ENCODE results near the gene PTPRK. TPM values are rescaled to one million over a fixed set of nuclear protein-coding genes. Genes with fewer than 3 reads are reported as not detected.

Gene PTPRK
- total RNA-seq, 1 experiment from 2014 or later, result 31.9 TPM

DNA sequence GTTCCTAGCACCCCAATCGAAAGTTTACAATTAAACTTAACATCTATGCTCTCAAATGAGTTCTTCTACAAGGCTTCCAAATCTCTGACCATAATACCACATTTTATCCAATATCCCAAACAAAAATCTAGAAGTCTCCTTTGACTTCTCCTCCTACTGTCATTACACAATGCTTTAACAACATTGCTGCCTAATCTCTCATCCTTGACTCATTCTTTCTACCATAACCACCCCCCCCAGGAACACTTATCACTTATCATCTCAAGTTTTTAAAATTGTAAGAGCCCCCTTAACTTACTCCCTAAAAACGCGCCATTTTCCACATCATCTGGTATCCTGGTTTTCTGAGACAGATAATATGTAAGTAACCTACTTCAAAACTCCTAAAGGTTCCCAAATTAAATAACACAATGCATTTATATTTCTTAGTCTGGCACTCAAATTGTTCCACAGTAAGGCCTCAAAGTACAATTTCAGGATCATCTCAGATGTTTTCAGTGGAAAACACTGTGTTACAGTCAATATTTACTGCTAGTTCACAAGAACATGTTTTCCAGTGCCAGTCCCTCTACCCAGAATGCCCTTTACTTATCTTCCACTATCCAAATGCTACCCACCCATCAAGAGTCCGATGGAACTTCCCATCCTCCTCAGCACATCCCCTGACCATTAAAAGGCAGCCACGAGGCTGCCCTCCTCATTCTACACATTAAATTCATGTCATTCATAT is 311.4 kb downstream of the PTPRK start:
- DNase-seq (ENCODE audit: low read depth in 1 of 2, low spot score in 2 of 2), result peak in 1 of 2 experiments; percentile 27
- Histone ChIP-seq H3K4me3 (no peak overlapping the region), H3K9me3 (replicated peaks) (no peaks in the 10 kb centered on the region), H3K27ac (peak overlapping the region; percentile 50), H3K27me3 (replicated peaks) (no peaks in the 10 kb centered on the region; the same call in 1 of the 2 replicates), H3K36me3 (no peaks in the 10 kb centered on the region), H3K4me1 (replicated peaks) (peaks cover 26% of the 10 kb centered on the region)

DNA sequence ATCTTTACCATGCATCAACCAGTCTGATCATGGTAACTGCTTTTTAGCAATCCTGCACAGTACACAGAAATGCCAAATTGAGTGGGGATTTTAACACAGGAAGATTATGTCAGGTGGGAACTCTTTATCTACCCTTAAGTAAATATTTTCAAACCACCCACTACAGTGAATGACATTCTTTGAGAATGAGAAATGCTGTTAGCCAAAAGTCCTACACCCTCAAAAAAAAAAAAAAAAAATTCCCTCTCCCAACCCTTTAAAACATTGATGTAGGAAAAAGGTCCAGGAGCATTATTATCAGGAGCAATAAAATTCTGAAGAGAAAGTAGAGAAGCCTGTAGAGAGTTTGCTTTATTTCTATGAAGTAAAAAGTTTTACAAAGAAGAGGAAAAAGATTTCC is 312.3 kb downstream of the PTPRK start:
- Histone ChIP-seq H3K4me1 (replicated peaks) (peaks cover 26% of the 10 kb centered on the region), H3K36me3 (no peaks in the 10 kb centered on the region), H3K4me3 (no peak overlapping the region), H3K27me3 (replicated peaks) (no peaks in the 10 kb centered on the region; the same call in 1 of the 2 replicates), H3K9me3 (replicated peaks) (no peaks in the 10 kb centered on the region; the same call in 1 of the 2 replicates), H3K27ac (peak overlapping the region; percentile 50; the same call in 1 of the 2 replicates)
- peak in 1 of 2 experiments; percentile 45 for DNase-seq (ENCODE audit: low read depth in 1 of 2, low spot score in 2 of 2)

DNA sequence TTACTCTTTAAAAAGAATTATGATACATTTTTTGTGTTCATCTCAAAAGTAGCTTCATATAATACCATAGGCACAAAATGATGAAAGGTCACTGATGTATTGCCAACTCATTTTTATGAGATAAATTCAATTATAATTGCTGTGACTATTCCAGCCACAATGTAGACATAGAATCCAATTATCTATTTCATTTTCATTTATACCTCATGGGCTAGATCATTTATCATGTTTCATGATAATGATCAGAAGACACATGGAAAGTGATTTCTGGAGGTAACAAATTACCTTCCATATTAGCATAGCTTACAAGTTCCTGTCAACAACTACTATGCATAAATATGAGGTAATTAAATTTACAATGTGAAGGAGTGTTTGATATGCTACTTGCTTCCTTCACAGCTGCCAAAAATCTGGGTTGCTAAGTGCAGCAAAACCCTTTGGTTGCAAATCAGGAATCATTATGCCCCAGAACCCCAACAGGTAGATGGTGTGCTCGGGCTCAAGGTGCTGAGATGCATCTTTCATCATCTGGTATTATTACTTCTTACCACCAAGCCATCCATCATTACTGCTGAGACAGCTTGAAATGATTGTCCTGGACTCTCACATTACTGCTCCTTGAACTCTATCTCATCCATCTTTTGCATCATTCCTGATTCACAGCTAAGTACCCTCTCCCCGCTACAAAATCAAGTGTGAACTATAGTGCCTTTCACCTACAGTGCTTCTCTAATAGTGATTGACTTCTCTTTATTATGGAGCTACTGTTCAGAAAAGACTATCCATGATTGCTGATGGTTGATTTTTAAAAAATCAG is 313.6 kb downstream of the PTPRK start:
- no peaks in the 10 kb centered on the region; the same call in 1 of the 2 replicates for H3K27me3 ChIP-seq (replicated peaks)
- H3K36me3 ChIP-seq, result no peaks in the 10 kb centered on the region
- no peak for DNase-seq (ENCODE audit: low read depth in 1 of 2, low spot score in 2 of 2)
- peaks cover 26% of the 10 kb centered on the region for H3K4me1 ChIP-seq (replicated peaks)
- H3K9me3 ChIP-seq (replicated peaks), result no peaks in the 10 kb centered on the region; the same call in 1 of the 2 replicates
- H3K4me3 ChIP-seq, result no peak overlapping the region
- no peak overlapping the region for H3K27ac ChIP-seq

DNA sequence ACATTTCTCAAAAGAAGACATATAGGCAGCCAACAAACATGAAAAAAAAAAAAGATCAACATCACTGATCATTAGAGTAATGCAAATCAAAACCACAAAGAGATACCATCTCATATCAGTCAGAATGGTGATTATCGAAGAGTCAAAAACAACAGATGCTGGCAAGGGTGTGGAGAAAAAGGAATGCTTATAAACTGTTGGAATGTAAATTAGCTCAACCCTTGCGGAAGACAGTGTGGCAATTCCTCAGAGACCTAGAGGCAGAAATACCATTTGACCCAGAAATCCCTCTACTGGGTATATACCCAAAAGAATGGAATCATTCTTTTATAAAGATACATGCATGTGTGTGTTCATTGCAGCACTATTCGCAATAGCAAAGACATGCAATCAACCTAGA is 315.8 kb downstream of the PTPRK start:
- no peaks in the 10 kb centered on the region for H3K36me3 ChIP-seq
- H3K27me3 ChIP-seq (replicated peaks), result no peaks in the 10 kb centered on the region; the same call in 1 of the 2 replicates
- H3K4me1 ChIP-seq (replicated peaks), result peaks cover 22% of the 10 kb centered on the region
- H3K9me3 ChIP-seq (replicated peaks), result no peaks in the 10 kb centered on the region; the same call in 1 of the 2 replicates
- H3K4me3 ChIP-seq, result no peak overlapping the region
- H3K27ac ChIP-seq, result no peak overlapping the region
- DNase-seq (ENCODE audit: low read depth in 1 of 2, low spot score in 2 of 2), result no peak

DNA sequence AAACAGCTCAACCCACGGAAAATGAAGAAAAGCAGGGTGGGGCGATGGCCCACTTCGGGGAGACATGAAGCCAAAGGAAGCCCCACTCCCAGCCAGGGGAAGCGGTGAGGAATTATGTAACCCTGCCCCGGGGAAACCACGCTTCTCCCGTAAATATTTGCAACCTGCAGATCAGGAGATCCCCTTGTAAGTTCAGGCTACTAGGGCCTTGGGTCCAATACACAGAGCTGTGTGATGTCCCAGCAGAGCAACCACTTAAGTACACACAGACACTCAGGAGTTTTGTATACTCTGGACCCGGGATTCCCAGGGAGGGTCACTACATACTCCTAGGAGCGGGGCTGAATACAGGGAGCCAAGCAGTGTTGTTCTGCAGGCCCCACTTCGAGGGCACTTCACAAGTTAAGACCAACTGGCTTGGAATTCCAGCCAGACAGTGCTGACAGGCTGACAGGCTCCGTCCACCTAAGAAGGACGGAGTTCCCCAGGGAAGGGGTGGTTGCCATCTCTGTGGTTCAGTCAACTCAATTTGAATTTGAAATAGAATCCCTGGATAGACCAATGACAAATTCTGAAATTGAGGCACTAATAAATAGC is 318.1 kb downstream of the PTPRK start:
- Histone ChIP-seq H3K27ac (no peak overlapping the region), H3K36me3 (no peaks in the 10 kb centered on the region), H3K27me3 (replicated peaks) (no peaks in the 10 kb centered on the region), H3K4me3 (no peak overlapping the region), H3K9me3 (replicated peaks) (no peaks in the 10 kb centered on the region; the same call in 1 of the 2 replicates), H3K4me1 (replicated peaks) (no peaks in the 10 kb centered on the region; the same call in 1 of the 2 replicates)
- DNase-seq (ENCODE audit: low read depth in 1 of 2, low spot score in 2 of 2), result no peak

DNA sequence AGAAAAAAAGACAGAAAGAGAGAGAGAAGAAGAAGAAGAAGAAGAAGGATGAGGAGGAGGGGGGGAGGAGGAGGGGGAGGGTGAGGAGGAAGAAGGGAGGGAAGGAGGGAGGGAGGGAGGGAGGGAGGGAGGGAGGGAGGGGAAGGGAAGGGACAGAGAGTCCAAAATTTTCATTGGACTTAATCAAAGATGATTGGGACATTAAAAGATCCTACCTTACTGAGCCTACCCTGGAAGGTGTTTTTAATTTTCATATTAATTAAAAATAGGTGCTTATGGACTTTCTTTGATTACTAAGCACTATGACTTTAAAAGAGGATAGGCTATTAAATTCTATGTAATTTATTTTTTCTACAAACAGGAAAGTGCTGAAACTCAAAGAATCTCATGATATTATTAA is 319.6 kb downstream of the PTPRK start:
- Histone ChIP-seq H3K9me3 (replicated peaks) (no peaks in the 10 kb centered on the region; the same call in 1 of the 2 replicates), H3K36me3 (no peaks in the 10 kb centered on the region), H3K4me1 (replicated peaks) (no peaks in the 10 kb centered on the region; the same call in 1 of the 2 replicates), H3K4me3 (no peak overlapping the region), H3K27me3 (replicated peaks) (no peaks in the 10 kb centered on the region), H3K27ac (no peak overlapping the region)
- no peak for DNase-seq (ENCODE audit: low read depth in 1 of 2, low spot score in 2 of 2)

DNA sequence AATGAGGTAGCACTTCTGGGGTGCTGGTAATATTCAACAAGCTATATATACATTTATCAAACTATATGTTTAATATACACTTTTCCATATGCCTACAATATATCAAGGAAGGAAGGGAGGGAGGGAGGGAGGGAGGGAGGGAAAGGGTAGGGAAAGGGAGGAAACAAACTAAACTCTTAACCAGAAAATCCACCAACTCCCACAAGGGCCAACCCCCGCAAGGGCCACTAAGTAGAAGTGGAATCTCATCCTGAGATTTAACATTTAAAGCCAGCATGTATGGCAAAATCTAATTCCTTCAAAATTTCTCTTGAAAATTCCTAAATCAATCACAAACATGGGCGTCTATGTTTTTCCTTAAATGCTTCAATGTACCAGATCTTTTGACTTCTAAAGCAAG is 320.9 kb downstream of the PTPRK start:
- H3K9me3 ChIP-seq (replicated peaks), result no peaks in the 10 kb centered on the region; the same call in 1 of the 2 replicates
- DNase-seq (ENCODE audit: low read depth in 1 of 2, low spot score in 2 of 2), result no peak
- no peaks in the 10 kb centered on the region for H3K27me3 ChIP-seq (replicated peaks)
- H3K4me1 ChIP-seq (replicated peaks), result no peaks in the 10 kb centered on the region
- H3K4me3 ChIP-seq, result no peak overlapping the region
- H3K36me3 ChIP-seq, result no peaks in the 10 kb centered on the region
- no peak overlapping the region for H3K27ac ChIP-seq

DNA sequence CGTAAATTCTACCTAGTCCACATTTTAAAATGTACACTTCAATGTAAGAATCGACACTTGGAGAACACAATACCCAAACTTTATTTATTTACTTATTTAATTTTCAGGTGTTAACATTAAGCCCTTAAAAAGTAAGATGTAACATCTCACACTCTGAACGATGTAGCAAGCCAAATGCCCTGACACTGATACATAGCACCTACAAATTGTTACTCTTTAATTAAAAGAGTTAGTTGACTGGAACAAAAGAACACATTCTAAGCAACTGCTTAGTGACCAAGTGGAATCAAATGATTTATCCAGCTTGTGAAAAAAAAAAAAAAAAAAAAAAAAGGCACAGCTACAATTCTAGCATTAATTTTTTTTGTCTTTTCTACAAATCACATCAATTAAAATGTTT is 327.4 kb downstream of the PTPRK start:
- no peak for DNase-seq (ENCODE audit: low read depth in 1 of 2, low spot score in 2 of 2)
- no peaks in the 10 kb centered on the region for H3K27me3 ChIP-seq (replicated peaks)
- no peaks in the 10 kb centered on the region for H3K36me3 ChIP-seq
- H3K27ac ChIP-seq, result no peak overlapping the region
- no peak overlapping the region for H3K4me3 ChIP-seq
- no peaks in the 10 kb centered on the region for H3K9me3 ChIP-seq (replicated peaks)
- H3K4me1 ChIP-seq (replicated peaks), result no peaks in the 10 kb centered on the region

DNA sequence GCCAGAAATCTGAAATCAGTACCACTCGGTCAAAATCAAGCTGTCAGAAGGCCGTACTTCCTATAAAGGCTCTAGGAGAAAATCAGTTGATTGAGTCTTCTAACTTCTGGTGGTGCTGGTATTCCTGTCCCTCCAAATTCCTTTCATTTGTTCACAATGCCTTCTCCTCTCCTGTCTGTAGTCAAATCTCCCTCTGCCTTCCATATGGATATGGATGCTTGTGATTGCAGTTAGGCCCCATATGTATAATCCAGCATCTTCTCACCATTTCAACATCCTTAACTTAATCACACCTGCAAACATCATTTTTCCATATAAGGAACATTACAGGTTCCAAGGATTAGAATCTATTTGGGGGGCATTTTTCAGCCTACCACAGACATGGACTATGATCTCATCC is 331.7 kb downstream of the PTPRK start:
- H3K36me3 ChIP-seq, result no peaks in the 10 kb centered on the region
- no peaks in the 10 kb centered on the region for H3K9me3 ChIP-seq (replicated peaks)
- no peak overlapping the region for H3K4me3 ChIP-seq
- no peaks in the 10 kb centered on the region for H3K4me1 ChIP-seq (replicated peaks)
- no peak for DNase-seq (ENCODE audit: low read depth in 1 of 2, low spot score in 2 of 2)
- H3K27me3 ChIP-seq (replicated peaks), result no peaks in the 10 kb centered on the region
- H3K27ac ChIP-seq, result no peak overlapping the region

DNA sequence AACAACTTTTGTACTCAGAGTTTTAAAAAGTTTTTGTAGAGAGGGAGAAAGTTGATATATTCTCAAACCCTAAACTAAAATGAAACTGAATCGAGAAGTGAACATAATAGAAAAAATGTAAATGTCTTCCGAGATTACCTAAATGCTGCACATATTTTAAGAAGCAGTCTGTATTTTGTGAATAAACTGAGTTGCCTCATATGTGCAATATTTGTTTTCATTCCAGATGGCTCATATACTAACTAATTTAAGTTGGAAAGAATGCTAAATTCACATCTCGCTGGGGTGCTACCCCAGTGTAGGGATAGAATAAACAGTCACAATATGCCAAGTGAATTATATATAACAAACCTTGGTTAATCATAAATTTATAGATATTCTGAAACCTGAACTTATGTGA is 333.7 kb downstream of the PTPRK start:
- no peaks in the 10 kb centered on the region for H3K9me3 ChIP-seq (replicated peaks)
- no peaks in the 10 kb centered on the region for H3K27me3 ChIP-seq (replicated peaks)
- no peak overlapping the region for H3K27ac ChIP-seq
- DNase-seq (ENCODE audit: low read depth in 1 of 2, low spot score in 2 of 2), result no peak
- no peak overlapping the region for H3K4me3 ChIP-seq
- H3K36me3 ChIP-seq, result no peaks in the 10 kb centered on the region
- no peaks in the 10 kb centered on the region for H3K4me1 ChIP-seq (replicated peaks)

DNA sequence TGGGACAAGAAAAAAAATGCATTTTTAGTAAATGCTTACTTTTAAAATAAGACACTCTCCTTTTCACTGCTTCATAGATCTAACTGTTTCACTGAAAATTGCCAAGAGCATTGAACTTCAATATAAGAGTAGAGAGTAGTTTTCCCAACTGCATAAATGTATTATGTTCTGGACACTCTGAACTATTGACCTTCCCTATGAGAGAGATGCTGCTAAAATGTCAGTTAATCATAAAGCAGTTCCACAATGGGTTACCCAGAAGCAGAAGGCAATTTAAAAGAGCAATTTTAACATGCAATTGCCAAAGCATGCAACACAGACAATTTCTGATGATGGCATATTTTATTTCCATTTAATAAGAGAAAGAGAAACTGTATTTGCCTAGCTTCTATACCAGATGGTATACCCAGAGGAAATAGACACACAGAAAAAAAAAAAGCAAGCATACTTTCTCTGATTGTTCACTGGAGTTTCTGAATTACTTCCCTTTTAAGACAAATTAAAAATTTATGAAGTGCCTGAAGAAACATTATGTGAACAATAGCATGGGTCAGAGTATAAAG is 340.4 kb downstream of the PTPRK start:
- no peaks in the 10 kb centered on the region for H3K36me3 ChIP-seq
- H3K27ac ChIP-seq, result no peak overlapping the region
- H3K9me3 ChIP-seq (replicated peaks), result no peaks in the 10 kb centered on the region
- no peak for DNase-seq (ENCODE audit: low read depth in 1 of 2, low spot score in 2 of 2)
- no peaks in the 10 kb centered on the region for H3K27me3 ChIP-seq (replicated peaks)
- H3K4me1 ChIP-seq (replicated peaks), result no peaks in the 10 kb centered on the region
- no peak overlapping the region for H3K4me3 ChIP-seq

DNA sequence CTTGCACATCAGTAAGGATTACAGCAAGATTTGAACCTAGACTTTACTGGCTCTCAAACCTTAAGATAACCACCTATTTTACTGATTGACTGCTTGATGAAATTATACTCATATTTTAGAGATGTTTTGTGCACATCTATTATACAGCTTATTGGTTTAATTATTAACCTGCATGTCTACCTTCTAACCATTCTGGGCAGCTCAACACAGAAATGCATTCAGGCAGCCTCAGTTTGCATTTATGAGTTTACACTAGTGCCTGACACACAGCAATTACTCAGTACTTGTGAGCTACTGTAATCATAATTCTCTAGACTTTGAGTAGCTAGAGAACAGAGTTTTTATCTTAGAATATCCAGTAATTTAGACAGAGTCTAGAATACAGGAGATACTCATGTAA is 345.7 kb downstream of the PTPRK start:
- H3K36me3 ChIP-seq, result no peaks in the 10 kb centered on the region
- H3K9me3 ChIP-seq (replicated peaks), result no peaks in the 10 kb centered on the region
- no peak overlapping the region for H3K27ac ChIP-seq
- H3K4me3 ChIP-seq, result no peak overlapping the region
- DNase-seq (ENCODE audit: low read depth in 1 of 2, low spot score in 2 of 2), result no peak
- H3K27me3 ChIP-seq (replicated peaks), result no peaks in the 10 kb centered on the region
- H3K4me1 ChIP-seq (replicated peaks), result no peaks in the 10 kb centered on the region

DNA sequence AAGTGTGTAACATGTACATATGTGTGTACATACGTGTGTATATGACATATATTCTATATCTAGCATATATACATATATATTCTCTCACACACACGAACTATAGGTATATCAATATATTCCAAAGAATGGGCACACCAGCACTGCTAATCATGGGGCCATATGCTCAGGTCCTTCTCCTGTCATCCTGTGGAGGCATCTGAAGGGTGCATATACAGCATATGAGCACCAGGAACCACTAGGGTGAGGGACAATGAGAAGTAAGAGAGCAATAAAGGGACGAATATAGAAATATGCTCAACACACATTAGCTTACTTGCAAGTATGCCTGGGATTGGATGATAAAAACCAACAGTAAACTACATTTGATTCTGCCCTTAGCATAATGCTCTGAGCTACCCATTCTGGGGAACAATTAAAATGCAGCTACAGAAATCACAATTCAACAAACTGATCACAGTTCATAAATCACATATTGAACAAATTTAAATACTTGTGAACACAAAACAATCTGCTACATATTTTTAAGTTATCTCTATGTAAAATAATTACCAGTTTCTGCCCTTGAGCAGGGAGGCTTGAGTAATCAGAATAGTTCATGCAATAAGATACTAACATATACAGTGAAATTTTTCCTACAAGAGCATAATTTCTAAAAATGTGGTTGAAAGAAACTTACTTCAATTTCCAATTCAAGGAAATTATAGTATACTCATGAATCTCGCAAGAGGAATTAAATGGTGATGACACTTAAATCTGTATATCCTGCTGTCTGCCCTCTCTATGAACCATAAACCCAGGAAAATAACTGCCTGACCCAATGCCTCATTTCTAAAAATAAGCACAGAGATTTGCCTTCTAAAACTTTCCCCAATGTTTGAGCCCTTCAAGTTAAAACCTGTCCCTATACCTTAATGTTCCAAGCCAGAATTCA is 347.4 kb downstream of the PTPRK start:
- no peak for DNase-seq (ENCODE audit: low read depth in 1 of 2, low spot score in 2 of 2)
- no peaks in the 10 kb centered on the region for H3K36me3 ChIP-seq
- no peaks in the 10 kb centered on the region for H3K4me1 ChIP-seq (replicated peaks)
- H3K9me3 ChIP-seq (replicated peaks), result no peaks in the 10 kb centered on the region
- no peak overlapping the region for H3K27ac ChIP-seq
- H3K4me3 ChIP-seq, result no peak overlapping the region
- no peaks in the 10 kb centered on the region for H3K27me3 ChIP-seq (replicated peaks)

Data from SJSA1 (cell line).